ENCODE data around the gene SORCS2. TPM values are rescaled to one million over a fixed set of nuclear protein-coding genes. Genes with fewer than 3 reads are reported as not detected.
A peak's percentile ranks its signal among the peaks of the same experiment; 100 is the strongest.

The SORCS2 gene
- total RNA-seq, 4 donors from 2014 or later: 0.48 to 1.8 (median 0.68) TPM; not detected in 1

GRCh38 chr4:7295911-7296660 is 103.7 kb downstream of the SORCS2 start:
- TF ChIP-seq POLR2AphosphoS5 (IDR thresholded peaks at IDR 0.05) (no peak), POLR2A (IDR thresholded peaks at IDR 0.05) (no peak)
- TF ChIP-seq, protein P1, sequence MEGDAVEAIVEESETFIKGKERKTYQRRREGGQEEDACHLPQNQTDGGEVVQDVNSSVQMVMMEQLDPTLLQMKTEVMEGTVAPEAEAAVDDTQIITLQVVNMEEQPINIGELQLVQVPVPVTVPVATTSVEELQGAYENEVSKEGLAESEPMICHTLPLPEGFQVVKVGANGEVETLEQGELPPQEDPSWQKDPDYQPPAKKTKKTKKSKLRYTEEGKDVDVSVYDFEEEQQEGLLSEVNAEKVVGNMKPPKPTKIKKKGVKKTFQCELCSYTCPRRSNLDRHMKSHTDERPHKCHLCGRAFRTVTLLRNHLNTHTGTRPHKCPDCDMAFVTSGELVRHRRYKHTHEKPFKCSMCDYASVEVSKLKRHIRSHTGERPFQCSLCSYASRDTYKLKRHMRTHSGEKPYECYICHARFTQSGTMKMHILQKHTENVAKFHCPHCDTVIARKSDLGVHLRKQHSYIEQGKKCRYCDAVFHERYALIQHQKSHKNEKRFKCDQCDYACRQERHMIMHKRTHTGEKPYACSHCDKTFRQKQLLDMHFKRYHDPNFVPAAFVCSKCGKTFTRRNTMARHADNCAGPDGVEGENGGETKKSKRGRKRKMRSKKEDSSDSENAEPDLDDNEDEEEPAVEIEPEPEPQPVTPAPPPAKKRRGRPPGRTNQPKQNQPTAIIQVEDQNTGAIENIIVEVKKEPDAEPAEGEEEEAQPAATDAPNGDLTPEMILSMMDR (IDR thresholded peaks at IDR 0.05): peak; percentile 47 to 57 (median 48)
- in situ Hi-C loops (cut with MboI; ENCODE audit: low pct_ligation_motif_present in 1 of 4, low pct_unique_long_range_greater_than_20kb in 1 of 4, low sequenced_read_pairs in 3 of 4) (loop anchor here in 1 of 4 donors (10.0 kb wide), 1 partner anchor 101 kb away; the partner anchor contains the start of gene SORCS2), intact Hi-C loops (cut with DNase I; ENCODE audit: low total_unique reads) (loop anchor here (1.0 kb wide), 1 partner anchor 104 kb away; the partner anchor contains the start of gene SORCS2)
- Histone ChIP-seq H3K4me3 (no peak overlapping the region), H3K27me3 (no peaks in the 10 kb centered on the region), H3K27ac (no peak overlapping the region), H3K36me3 (no peaks in the 10 kb centered on the region), H3K4me1 (peaks cover 0 to 16% (median 9%) of the 10 kb centered on the region in 4 donors), H3K9me3 (no peaks in the 10 kb centered on the region)
- WGBS, 2 donors (ENCODE audit: low coverage in 1 of 2): 55% methylated on average over 17 of the region's 19 CpGs; no CpG with 5 or more reads in 1 of the 2 donors
- DNase-seq: peak; percentile 24

- 76% methylated on average over 19 of the region's 23 CpGs; no CpG with 5 or more reads in 1 of the 2 donors for WGBS, 2 donors (ENCODE audit: low coverage in 1 of 2)
- Histone ChIP-seq H3K9me3 (no peaks in the 10 kb centered on the region), H3K4me3 (no peak overlapping the region), H3K4me1 (peaks cover 0 to 9% (median 4%) of the 10 kb centered on the region in 4 donors), H3K27me3 (no peaks in the 10 kb centered on the region), H3K27ac (no peak overlapping the region), H3K36me3 (no peaks in the 10 kb centered on the region)
- intact Hi-C loops (cut with DNase I; ENCODE audit: low total_unique reads): no loop called here
- in situ Hi-C loops (cut with MboI; ENCODE audit: low pct_ligation_motif_present in 1 of 4, low pct_unique_long_range_greater_than_20kb in 1 of 4, low sequenced_read_pairs in 3 of 4): loop anchor here in 1 of 4 donors (10.0 kb wide), 1 partner anchor 102 kb away; the partner anchor contains the start of gene SORCS2
- no peak for DNase-seq
- no peak for TF ChIP-seq EP300 (IDR thresholded peaks at IDR 0.05; ENCODE audit: low read depth)
- TF ChIP-seq, protein P1 (IDR thresholded peaks at IDR 0.05): no peak
- no peak for TF ChIP-seq POLR2AphosphoS5 (IDR thresholded peaks at IDR 0.05)
- TF ChIP-seq POLR2A (IDR thresholded peaks at IDR 0.05): no peak
These were observed 104.5 kb downstream of the SORCS2 start for GRCh38 chr4:7296661-7297335.

DNA sequence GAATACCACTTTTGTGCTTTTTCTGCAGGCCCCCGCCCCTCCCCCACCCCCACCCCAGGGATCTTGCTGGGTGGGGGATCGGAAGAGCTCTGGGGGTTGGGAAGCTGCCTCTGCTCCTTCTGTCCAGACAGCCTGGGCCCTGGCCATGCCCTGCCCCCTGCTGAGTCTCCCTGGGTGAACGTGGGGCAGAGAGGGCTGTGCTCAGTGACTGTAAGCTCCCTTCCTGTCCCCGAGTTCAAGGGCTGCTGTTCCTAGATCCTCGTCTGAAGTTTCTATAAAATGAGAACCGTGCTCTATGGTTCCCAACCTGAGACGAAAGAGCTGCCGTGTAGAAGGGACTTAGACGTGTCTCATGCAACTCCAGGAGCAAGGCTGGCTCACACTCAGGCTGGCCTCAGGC is 105.0 kb downstream of the SORCS2 start:
- Histone ChIP-seq H3K27ac (no peak overlapping the region), H3K27me3 (no peaks in the 10 kb centered on the region), H3K36me3 (no peaks in the 10 kb centered on the region), H3K4me1 (peaks cover 0 to 6% (median 3%) of the 10 kb centered on the region in 4 donors), H3K9me3 (no peaks in the 10 kb centered on the region), H3K4me3 (no peak overlapping the region)
- 71% methylated on average over 7 of the region's 9 CpGs; no CpG with 5 or more reads in 1 of the 2 donors for WGBS, 2 donors (ENCODE audit: low coverage in 1 of 2)
- in situ Hi-C loops (cut with MboI; ENCODE audit: low pct_ligation_motif_present in 1 of 4, low pct_unique_long_range_greater_than_20kb in 1 of 4, low sequenced_read_pairs in 3 of 4) (loop anchor here in 1 of 4 donors (10.0 kb wide), 1 partner anchor 103 kb away; the partner anchor contains the start of gene SORCS2), intact Hi-C loops (cut with DNase I; ENCODE audit: low total_unique reads) (no loop called here)
- TF ChIP-seq, protein P1 (IDR thresholded peaks at IDR 0.05): no peak
- TF ChIP-seq EP300 (IDR thresholded peaks at IDR 0.05; ENCODE audit: low read depth) (no peak), POLR2A (IDR thresholded peaks at IDR 0.05) (no peak), POLR2AphosphoS5 (IDR thresholded peaks at IDR 0.05) (no peak)
- DNase-seq: no peak

GRCh38 chr4:7297881-7298280 is 105.5 kb downstream of the SORCS2 start:
- in situ Hi-C loops (cut with MboI; ENCODE audit: low pct_ligation_motif_present in 1 of 4, low pct_unique_long_range_greater_than_20kb in 1 of 4, low sequenced_read_pairs in 3 of 4): loop anchor here in 1 of 4 donors (10.0 kb wide), 1 partner anchor 103 kb away; the partner anchor contains the start of gene SORCS2

More at GRCh38 chr4:7297881-7298280, 105.5 kb downstream of the SORCS2 start:
- Histone ChIP-seq H3K27me3 (no peaks in the 10 kb centered on the region), H3K9me3 (no peaks in the 10 kb centered on the region), H3K36me3 (no peaks in the 10 kb centered on the region), H3K4me1 (peaks cover 0 to 6% (median 3%) of the 10 kb centered on the region in 4 donors), H3K4me3 (no peak overlapping the region), H3K27ac (no peak overlapping the region)
- TF ChIP-seq POLR2AphosphoS5 (IDR thresholded peaks at IDR 0.05): no peak
- WGBS, 2 donors (ENCODE audit: low coverage in 1 of 2): 77 to 96% methylated on average over 3 to 8 of the region's 8 CpGs
- intact Hi-C loops (cut with DNase I; ENCODE audit: low total_unique reads): no loop called here
- no peak for DNase-seq
